GM19438 (cell line): ENCODE results near the gene RTL1.

Experiments
- ATAC-seq: cut with Tn5 transposase; IDR thresholded peaks from one replicate; pipeline ENCODE4 v1.9.1; 2021; ENCODE audit warnings: low read depth; ENCODE audit not compliant: unreplicated experiment

RTL1 gene

GRCh38 chr14:100867631-100868315 lies 35.7 kb downstream of the RTL1 start:
- ATAC-seq = no peak

- no peak for ATAC-seq
Observed at GRCh38 chr14:100866666-100867630, 36.6 kb downstream of the RTL1 start.

GRCh38 chr14:100865682-100866591 lies 37.6 kb downstream of the RTL1 start:
- ATAC-seq = no peak

- no peak for ATAC-seq
Observed at GRCh38 chr14:100864960-100865681, 38.4 kb downstream of the RTL1 start.

- ATAC-seq = no peak
Observed at GRCh38 chr14:100864206-100864605, 39.3 kb downstream of the RTL1 start.

- ATAC-seq = no peak
Observed at GRCh38 chr14:100862793-100863192, 40.7 kb downstream of the RTL1 start.

- no peak for ATAC-seq
Observed at GRCh38 chr14:100862277-100862676, 41.2 kb downstream of the RTL1 start.

- no peak for ATAC-seq
Observed at GRCh38 chr14:100861937-100862247, 41.6 kb downstream of the RTL1 start.

GRCh38 chr14:100861188-100861936 lies 42.2 kb downstream of the RTL1 start:
- no peak for ATAC-seq

GRCh38 chr14:100860556-100861187 lies 42.9 kb downstream of the RTL1 start:
- no peak for ATAC-seq

- no peak for ATAC-seq
Observed at GRCh38 chr14:100859781-100860180, 43.7 kb downstream of the RTL1 start.

- no peak for ATAC-seq
Observed at GRCh38 chr14:100858838-100859220, 44.7 kb downstream of the RTL1 start.

GRCh38 chr14:100857923-100858837 lies 45.3 kb downstream of the RTL1 start:
- ATAC-seq = no peak

GRCh38 chr14:100857233-100857922 lies 46.1 kb downstream of the RTL1 start:
- no peak for ATAC-seq

- ATAC-seq = no peak
Observed at GRCh38 chr14:100856056-100856950, 47.2 kb downstream of the RTL1 start.

GRCh38 chr14:100855256-100855930 lies 48.1 kb downstream of the RTL1 start:
- ATAC-seq = no peak
